IMR-90 (cell line): ENCODE measurements around the gene RAB3IL1. TPM values are rescaled to one million over a fixed set of nuclear protein-coding genes. Genes with fewer than 3 reads are reported as not detected.

ENCODE experiments used
- ATAC-seq: fragments of 200-7000 bp; cut with Tn5 transposase; 2 replicates; pipeline ENCODE4 v1.9.1; 2020; ENCODE audit warnings: low read depth, mild to moderate bottlenecking, moderate library complexity
- BruUV-seq: library from RNA; stranded (reverse); fragments of 400-500 nt; replicated peaks from 2 replicates; lab custom pipeline; 2021; lab: Mats Ljungman, UMichigan
- CTCF ChIA-PET: fragments of 300-600 bp; formaldehyde crosslinking; extraction: SDS; loops from one replicate; lab custom pipeline; 2021; ENCODE audit warnings: antibody characterized with exemption; lab: Yijun Ruan, JAX
- POLR2A ChIA-PET: fragments of 300-600 bp; sonication (Branson Sonifier 250); formaldehyde crosslinking; loops from one replicate; lab custom pipeline; 2022; ENCODE audit warnings: antibody characterized with exemption; ENCODE audit not compliant: unreplicated experiment; lab: Charles Lee
- DNase-seq: peaks from one replicate; pipeline ENCODE4 v3.0.0; 2013
- H2AFZ ChIP-seq: replicated peaks from 2 replicates; pipeline ENCODE3; 2013; ENCODE audit warnings: low read length, mild to moderate bottlenecking; ENCODE audit not compliant: poor library complexity
- H2AK5ac ChIP-seq: 2 replicates; pipeline ENCODE4 v1.6.1; 2013; ENCODE audit warnings: low read depth, low read length, inconsistent platforms
- H2AK9ac ChIP-seq: replicated peaks from 2 replicates; pipeline ENCODE3; 2013; ENCODE audit warnings: mild to moderate bottlenecking, low read depth, low read length, moderate library complexity; ENCODE audit not compliant: poor library complexity
- H2BK120ac ChIP-seq: 2 replicates; pipeline ENCODE4 v1.6.1; 2013; ENCODE audit warnings: low read depth, low read length, inconsistent platforms
- H2BK15ac ChIP-seq: 3 replicates; pipeline ENCODE4 v1.6.1; 2013; ENCODE audit warnings: low read depth, low read length, inconsistent platforms
- H2BK20ac ChIP-seq: 2 replicates; pipeline ENCODE4 v1.6.1; 2013; ENCODE audit warnings: low read depth, mild to moderate bottlenecking, inconsistent platforms, low read length, moderate library complexity
- H2BK5ac ChIP-seq: 2 replicates; pipeline ENCODE4 v1.6.1; 2013; ENCODE audit warnings: mild to moderate bottlenecking, low read depth, low read length, inconsistent platforms; ENCODE audit not compliant: poor library complexity, severe bottlenecking
- H3K14ac ChIP-seq: replicated peaks from 2 replicates; pipeline ENCODE4 v1.6.1; 2013; ENCODE audit warnings: low read depth, low read length, inconsistent platforms
- H3K18ac ChIP-seq: 2 replicates; pipeline ENCODE4 v1.6.1; 2013; ENCODE audit warnings: low read depth, low read length, control low read depth
- H3K23ac ChIP-seq: 2 replicates; pipeline ENCODE4 v1.6.1; 2013; ENCODE audit warnings: low read depth, low read length, inconsistent platforms
- H3K27ac ChIP-seq: 2 replicates; pipeline ENCODE4 v1.5.1; 2013; ENCODE audit warnings: mild to moderate bottlenecking, control low read depth, low read length; ENCODE audit not compliant: insufficient read depth
- H3K27me3 ChIP-seq: 2 replicates; pipeline ENCODE4 v1.6.1; 2013; ENCODE audit warnings: low read length; ENCODE audit not compliant: control insufficient read depth, insufficient read depth
- H3K36me3 ChIP-seq: 2 replicates; pipeline ENCODE4 v1.6.1; 2013; ENCODE audit warnings: low read length, mixed read lengths; ENCODE audit not compliant: control insufficient read depth, insufficient read depth
- H3K4ac ChIP-seq: 2 replicates; pipeline ENCODE4 v1.6.1; 2013; ENCODE audit warnings: low read depth, low read length, inconsistent platforms
- H3K4me1 ChIP-seq: 2 replicates; pipeline ENCODE4 v1.6.1; 2013; ENCODE audit warnings: low read length, mixed read lengths; ENCODE audit not compliant: control insufficient read depth, insufficient read depth
- H3K4me2 ChIP-seq: 2 replicates; pipeline ENCODE4 v1.6.1; 2013; ENCODE audit warnings: low read depth, mild to moderate bottlenecking, control low read depth, low read length, moderate library complexity
- H3K4me3 ChIP-seq: 2 replicates; pipeline ENCODE4 v1.5.1; 2013; ENCODE audit warnings: low read depth, mild to moderate bottlenecking, control low read depth, low read length, moderate library complexity; ENCODE audit not compliant: insufficient read depth
- H3K56ac ChIP-seq: 2 replicates; pipeline ENCODE4 v1.6.1; 2013; ENCODE audit warnings: low read length, inconsistent platforms; ENCODE audit not compliant: insufficient read depth; ENCODE audit errors: extremely low read depth
- H3K79me1 ChIP-seq, 2 experiments: 2 replicates each; pipeline ENCODE4 v1.6.1; 2013; ENCODE audit warnings: low read length in 2 of 2, inconsistent platforms in 1 of 2, low read depth in 1 of 2
- H3K9ac ChIP-seq: 2 replicates; pipeline ENCODE4 v1.6.1; 2013; ENCODE audit warnings: low read depth, low read length, control low read depth
- H3K9me1 ChIP-seq: 2 replicates; pipeline ENCODE4 v1.6.1; 2013; ENCODE audit warnings: low read length, inconsistent platforms; ENCODE audit not compliant: insufficient read depth
- H3K9me3 ChIP-seq: 2 replicates; pipeline ENCODE4 v1.6.1; 2013; ENCODE audit warnings: low read length; ENCODE audit not compliant: control insufficient read depth, insufficient read depth
- H4K20me1 ChIP-seq: 2 replicates; pipeline ENCODE4 v1.6.1; 2013; ENCODE audit warnings: low read length, inconsistent platforms; ENCODE audit not compliant: insufficient read depth
- H4K5ac ChIP-seq: 2 replicates; pipeline ENCODE4 v1.6.1; 2013; ENCODE audit warnings: mild to moderate bottlenecking, low read depth, low read length, control low read depth
- H4K8ac ChIP-seq, 2 experiments: 2 replicates each; pipeline ENCODE4 v1.6.1; 2013; ENCODE audit warnings: low read depth in 2 of 2, low read length in 2 of 2, control low read depth in 1 of 2, inconsistent platforms in 1 of 2
- H4K91ac ChIP-seq: 2 replicates; pipeline ENCODE4 v1.6.1; 2013; ENCODE audit warnings: low read depth, low read length, inconsistent platforms; ENCODE audit not compliant: insufficient read depth
- CEBPB ChIP-seq: IDR thresholded peaks from 2 replicates; pipeline ENCODE4 v1.6.1; 2012; ENCODE audit warnings: low read depth, low read length, improper control_type of control experiment
- MAFK ChIP-seq: IDR thresholded peaks from 2 replicates; pipeline ENCODE4 v1.6.1; 2012; ENCODE audit warnings: low read depth, low read length, improper control_type of control experiment
- MAZ ChIP-seq: IDR thresholded peaks from 2 replicates; pipeline ENCODE4 v1.6.1; 2012; ENCODE audit warnings: low read depth, mild to moderate bottlenecking, low read length, improper control_type of control experiment, moderate library complexity, borderline replicate concordance
- NFE2L2 ChIP-seq: fragments of 150-350 bp; IDR thresholded peaks from 2 replicates; pipeline ENCODE4 v1.6.1; 2016; ENCODE audit warnings: low read depth, mild to moderate bottlenecking, low read length
- SMC3 ChIP-seq: fragments of 150-350 bp; IDR thresholded peaks from 2 replicates; pipeline ENCODE4 v1.6.1; 2016; ENCODE audit warnings: low read depth, mild to moderate bottlenecking, antibody characterized with exemption, low read length, moderate library complexity
- WGBS, 2 experiments: methylation state at CpG; one replicate each; pipeline versions ENCODE4 v1.1.5 to v1.1.7; 2013; ENCODE audit warnings: missing lambda C conversion rate in 2 of 2; ENCODE audit not compliant: insufficient read length in 1 of 2; ENCODE audit errors: extremely low coverage in 2 of 2; 5-methylcytosine and 5-hydroxymethylcytosine counted together
- dilution Hi-C: fragments of 300-500 bp; cut with HindIII; formaldehyde crosslinking; loops from one replicate; pipeline ENCODE4 v1.14.3; 2018; ENCODE audit warnings: low sequenced_read_pairs; ENCODE audit not compliant: unreplicated experiment
- in situ Hi-C: fragments of 300-500 bp; cut with MboI; formaldehyde crosslinking; loops from 3 replicates; pipeline ENCODE4 v1.14.3; 2019; ENCODE audit warnings: low sequenced_read_pairs, inconsistent platforms, mixed read lengths
- intact Hi-C: fragments of 100-400 bp; cut with micrococcal nuclease; formaldehyde crosslinking; loops from 2 replicates; pipeline ENCODE4 v1.10.0; 2022
- polyA plus RNA-seq, 3 experiments: library from polyadenylated mRNA; depleted of rRNA; stranded (reverse); fragments of >200 nt; gene quantifications; 2 replicates each; pipeline ENCODE4 v1.2.3, GENCODE V29; 2012; ENCODE audit warnings: low replicate concordance in 1 of 3
- total RNA-seq: library from RNA; depleted of rRNA; stranded (reverse); fragments of >200 nt; gene quantifications from 2 replicates; pipeline ENCODE4 v1.2.3, GENCODE V29; 2012

Gene RAB3IL1
- total and polyA plus RNA-seq, 2 of the 4 experiments (the other 2 are of a cell fraction): 0.72 to 1.9 TPM

DNA sequence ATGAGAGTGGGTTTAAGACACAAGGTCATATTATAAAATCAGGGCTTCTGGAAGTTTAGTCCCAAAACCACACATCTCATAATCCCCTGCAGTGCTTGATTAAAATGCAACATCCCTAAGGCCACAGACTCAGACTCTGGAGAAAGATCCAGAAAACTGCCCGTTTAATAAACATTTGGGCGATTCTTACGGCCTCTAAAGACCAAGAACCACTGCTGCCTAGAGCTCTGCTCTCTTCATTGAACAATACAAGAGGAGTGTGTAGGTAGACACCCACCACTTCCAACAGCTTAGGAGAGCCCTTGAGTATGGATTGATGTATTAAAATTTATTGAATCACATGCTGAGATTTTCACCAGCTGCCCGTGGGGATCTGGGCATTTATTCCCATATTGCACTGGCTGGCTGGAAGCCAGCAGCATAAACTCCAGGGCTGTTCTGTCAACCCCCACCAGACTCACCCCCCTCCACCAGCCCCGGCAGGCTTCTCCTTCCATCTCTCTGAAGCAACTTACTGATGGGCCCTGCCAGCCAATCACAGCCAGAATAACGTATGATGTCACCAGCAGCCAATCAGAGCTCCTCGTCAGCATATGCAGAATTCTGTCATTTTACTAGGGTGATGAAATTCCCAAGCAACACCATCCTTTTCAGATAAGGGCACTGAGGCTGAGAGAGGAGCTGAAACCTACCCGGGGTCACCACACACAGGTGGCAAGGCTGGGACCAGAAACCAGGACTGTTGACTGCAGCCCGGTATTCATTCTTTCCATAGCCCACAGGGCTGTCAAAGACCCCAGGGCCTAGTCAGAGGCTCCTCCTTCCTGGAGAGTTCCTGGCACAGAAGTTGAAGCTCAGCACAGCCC is 32.0 kb upstream of the RAB3IL1 start (continued):
- TF ChIP-seq NFE2L2 (no peak), MAZ (peak; percentile 47; the same call in 1 of the 2 replicates), SMC3 (no peak)

GRCh38 chr11:61948505-61948904 is 31.1 kb upstream of the RAB3IL1 start:
- Histone ChIP-seq H3K23ac (no peak overlapping the region), H2AK9ac (no peak overlapping the region), H3K4me1 (peaks cover 8% of the 10 kb centered on the region; the same call in 1 of the 2 replicates), H3K36me3 (no peaks in the 10 kb centered on the region), H3K18ac (0 out of 2 replicates have a peak overlapping the region, but pooled peaks have one; percentile 12), H3K79me1 (peaks cover 0 to 6% of the 10 kb centered on the region in 2 experiments; a peak in 1 of 4 replicates), H2BK15ac (peak overlapping the region; percentile 34; the same call in 1 of the 3 replicates), H3K4me2 (no peak overlapping the region), H3K27me3 (peaks cover 2% of the 10 kb centered on the region; the same call in 1 of the 2 replicates), H3K14ac (no peak overlapping the region; the same call in 1 of the 2 replicates), H4K20me1 (no peaks in the 10 kb centered on the region), H3K4ac (peak overlapping the region; percentile 41), H4K5ac (no peak overlapping the region), H3K56ac (no peak overlapping the region), H2BK5ac (no peak overlapping the region), H3K9me1 (peaks cover 11% of the 10 kb centered on the region), H3K9ac (no peak overlapping the region), H3K9me3 (no peaks in the 10 kb centered on the region), H2BK20ac (peak overlapping the region; percentile 9; the same call in 1 of the 2 replicates), H2AK5ac (peak overlapping the region; percentile 72; the same call in 1 of the 2 replicates), H3K27ac (peak overlapping the region; percentile 19; the same call in 1 of the 2 replicates), H4K91ac (no peak overlapping the region), H3K4me3 (no peak overlapping the region), H2BK120ac (peak overlapping the region; percentile 25; the same call in 1 of the 2 replicates), H4K8ac (peak overlapping the region in 1 of 2 experiments; percentile 46; a peak in 2 of 4 replicates), H2AFZ (no peak overlapping the region)
- dilution Hi-C loops: no loop called here
- WGBS, 2 experiments: no CpG with 5 or more reads among the region's 7 CpGs
- intact Hi-C loops: no loop called here
- in situ Hi-C loops: loop anchor here (5.0 kb wide), 1 partner anchor 51 kb away; no protein-coding TSS in a partner anchor
- TF ChIP-seq MAFK (no peak), CEBPB (peak; percentile 85)
- no TSS peak for BruUV-seq
- ChIA-PET CTCF (interaction anchor here (0.8 to 3.1 kb wide), 8 partner anchors 15 to 152 kb away, joined by 3 to 52 read pairs (median 6); no protein-coding TSS in a partner anchor), POLR2A (interaction anchor here (0.6 kb wide), 1 partner anchor 17 kb away, joined by 3 read pairs; no protein-coding TSS in a partner anchor)
- DNase-seq (no peak), ATAC-seq (no peak)
